ENCODE results near the gene LGALS3. TPM values are rescaled to one million over a fixed set of nuclear protein-coding genes. Genes with fewer than 3 reads are reported as not detected.
A peak's percentile ranks its signal among the peaks of the same experiment; 100 is the strongest.

Gene LGALS3
- total and polyA plus RNA-seq, 7 experiments from 2014 or later: 0.35 to 71.7 (median 11.7) TPM

- ChIA-PET CTCF (no interaction called here), POLR2A (no interaction called here)
- H3K9me3 ChIP-seq (ENCODE audit: control insufficient read depth in 2 of 3, low read length in 3 of 3): no peaks in the 10 kb centered on the region
- Mint-ChIP-seq H3K27me3 (peaks cover 17 to 49% (median 43%) of the 10 kb centered on the region in 5 donors), H3K36me3 (peaks cover 0 to 15% (median 0%) of the 10 kb centered on the region in 5 donors), H3K4me3 (peak overlapping the region; percentile 52 to 85 (median 75)), H3K9me3 (no peaks in the 10 kb centered on the region), H3K4me1 (peaks cover 0 to 45% (median 8%) of the 10 kb centered on the region in 7 donors), H3K27ac (peak overlapping the region in 1 of 9 donors; percentile 61)
- H3K27me3 ChIP-seq (ENCODE audit: control insufficient read depth in 2 of 2, insufficient read depth in 2 of 2, low read length in 2 of 2): no peaks in the 10 kb centered on the region
- H3K36me3 ChIP-seq (ENCODE audit: control insufficient read depth in 2 of 3, insufficient read depth in 3 of 3, low read length in 3 of 3): no peaks in the 10 kb centered on the region
- no peak overlapping the region for H3K27ac ChIP-seq (ENCODE audit: low read depth, low read length)
- intact Hi-C loops (cut with micrococcal nuclease): loop anchor here in 1 of 2 donors (1.0 to 2.0 kb wide), 3 partner anchors 25 to 78 kb away; partner anchors contain the start of gene MAPK1IP1L
- H3K4me1 ChIP-seq (ENCODE audit: control insufficient read depth in 2 of 2, insufficient read depth in 2 of 2, low read length in 2 of 2): peaks cover 0 to 13% of the 10 kb centered on the region in 2 donors
- ATAC-seq (no peak), DNase-seq (no peak)
- H3K4me3 ChIP-seq (ENCODE audit: low read length): peak overlapping the region; percentile 19
Measured at GRCh38 chr14:55128386-55129085, 516 bp upstream of the LGALS3 start.

GRCh38 chr14:55129428-55130195 is 560 bp downstream of the LGALS3 start:
- Histone ChIP-seq H3K4me1 (ENCODE audit: control insufficient read depth in 2 of 2, insufficient read depth in 2 of 2, low read length in 2 of 2) (peaks cover 0 to 13% of the 10 kb centered on the region in 2 donors), H3K27me3 (ENCODE audit: control insufficient read depth in 2 of 2, insufficient read depth in 2 of 2, low read length in 2 of 2) (no peaks in the 10 kb centered on the region), H3K27ac (ENCODE audit: low read depth, low read length) (no peak overlapping the region), H3K4me3 (ENCODE audit: low read length) (peak overlapping the region; percentile 19), H3K9me3 (ENCODE audit: control insufficient read depth in 2 of 3, low read length in 3 of 3) (no peaks in the 10 kb centered on the region), H3K36me3 (ENCODE audit: control insufficient read depth in 2 of 3, insufficient read depth in 3 of 3, low read length in 3 of 3) (no peaks in the 10 kb centered on the region)
- H3K4me1 Mint-ChIP-seq: peaks cover 0 to 45% (median 8%) of the 10 kb centered on the region in 7 donors
- H3K27ac Mint-ChIP-seq: peak overlapping the region in 1 of 9 donors; percentile 60
- H3K27me3 Mint-ChIP-seq: peaks cover 17 to 60% (median 41%) of the 10 kb centered on the region in 5 donors
- POLR2A ChIA-PET: interaction anchor here (0.6 kb wide), 1 partner anchor 81 kb away, joined by 3 read pairs; no protein-coding TSS in a partner anchor
- H3K4me3 Mint-ChIP-seq: peak overlapping the region; percentile 4 to 85 (median 64)
- DNase-seq (peak in 8 of 9 donors; percentile 5 to 59 (median 16)), ATAC-seq (peak; percentile 64)
- peaks cover 0 to 16% (median 0%) of the 10 kb centered on the region in 5 donors for H3K36me3 Mint-ChIP-seq
- H3K9me3 Mint-ChIP-seq: no peaks in the 10 kb centered on the region
- CTCF ChIA-PET: no interaction called here
- intact Hi-C loops (cut with micrococcal nuclease): loop anchor here in 1 of 2 donors (1.0 to 2.0 kb wide), 3 partner anchors 26 to 79 kb away; partner anchors contain the start of gene MAPK1IP1L

GRCh38 chr14:55130196-55130550 is 1.1 kb downstream of the LGALS3 start:
- ATAC-seq (no peak), DNase-seq (no peak)
- Mint-ChIP-seq H3K36me3 (peaks cover 0 to 18% (median 0%) of the 10 kb centered on the region in 5 donors), H3K27me3 (peaks cover 17 to 60% (median 41%) of the 10 kb centered on the region in 5 donors), H3K4me3 (peak overlapping the region; percentile 4 to 85 (median 64)), H3K4me1 (peaks cover 0 to 41% (median 5%) of the 10 kb centered on the region in 7 donors), H3K27ac (peak overlapping the region in 1 of 9 donors; percentile 60), H3K9me3 (no peaks in the 10 kb centered on the region)
- intact Hi-C loops (cut with micrococcal nuclease): no loop called here
- ChIA-PET CTCF (no interaction called here), POLR2A (no interaction called here)
- H3K9me3 ChIP-seq (ENCODE audit: control insufficient read depth in 2 of 3, low read length in 3 of 3): no peaks in the 10 kb centered on the region
- peaks cover 0 to 10% of the 10 kb centered on the region in 2 donors for H3K4me1 ChIP-seq (ENCODE audit: control insufficient read depth in 2 of 2, insufficient read depth in 2 of 2, low read length in 2 of 2)
- no peak overlapping the region for H3K27ac ChIP-seq (ENCODE audit: low read depth, low read length)
- H3K27me3 ChIP-seq (ENCODE audit: control insufficient read depth in 2 of 2, insufficient read depth in 2 of 2, low read length in 2 of 2): no peaks in the 10 kb centered on the region
- H3K36me3 ChIP-seq (ENCODE audit: control insufficient read depth in 2 of 3, insufficient read depth in 3 of 3, low read length in 3 of 3): no peaks in the 10 kb centered on the region
- H3K4me3 ChIP-seq (ENCODE audit: low read length): peak overlapping the region; percentile 19

- peaks cover 0 to 30% (median 0%) of the 10 kb centered on the region in 7 donors for H3K4me1 Mint-ChIP-seq
- peak overlapping the region in 3 of 10 donors; percentile 29 to 61 (median 45) for H3K4me3 Mint-ChIP-seq
- Histone ChIP-seq H3K4me1 (ENCODE audit: control insufficient read depth in 2 of 2, insufficient read depth in 2 of 2, low read length in 2 of 2) (peaks cover 0 to 5% of the 10 kb centered on the region in 2 donors), H3K27ac (ENCODE audit: low read depth, low read length) (no peak overlapping the region), H3K27me3 (ENCODE audit: control insufficient read depth in 2 of 2, insufficient read depth in 2 of 2, low read length in 2 of 2) (no peaks in the 10 kb centered on the region), H3K4me3 (ENCODE audit: low read length) (no peak overlapping the region), H3K9me3 (ENCODE audit: control insufficient read depth in 2 of 3, low read length in 3 of 3) (no peaks in the 10 kb centered on the region), H3K36me3 (ENCODE audit: control insufficient read depth in 2 of 3, insufficient read depth in 3 of 3, low read length in 3 of 3) (no peaks in the 10 kb centered on the region)
- H3K36me3 Mint-ChIP-seq: peaks cover 0 to 18% (median 0%) of the 10 kb centered on the region in 5 donors
- ChIA-PET POLR2A (no interaction called here), CTCF (no interaction called here)
- ATAC-seq (peak; percentile 33), DNase-seq (no peak)
- H3K9me3 Mint-ChIP-seq: no peaks in the 10 kb centered on the region
- intact Hi-C loops (cut with micrococcal nuclease): loop anchor here in 1 of 2 donors (1.0 kb wide), 1 partner anchor 36 kb away; no protein-coding TSS in a partner anchor
- H3K27me3 Mint-ChIP-seq: peaks cover 17 to 56% (median 35%) of the 10 kb centered on the region in 5 donors
- H3K27ac Mint-ChIP-seq: no peak overlapping the region
Measured at GRCh38 chr14:55131370-55132137, 2.5 kb downstream of the LGALS3 start.

GRCh38 chr14:55133416-55133815 is 4.4 kb downstream of the LGALS3 start:
- Mint-ChIP-seq H3K27ac (no peak overlapping the region), H3K27me3 (peaks cover 7 to 45% (median 21%) of the 10 kb centered on the region in 5 donors), H3K36me3 (peaks cover 0 to 18% (median 0%) of the 10 kb centered on the region in 5 donors), H3K4me1 (peaks cover 0 to 27% (median 0%) of the 10 kb centered on the region in 7 donors), H3K4me3 (no peak overlapping the region), H3K9me3 (no peaks in the 10 kb centered on the region)
- ATAC-seq (no peak), DNase-seq (no peak)
- CTCF ChIA-PET: no interaction called here
- intact Hi-C loops (cut with micrococcal nuclease): no loop called here
- H3K4me1 ChIP-seq (ENCODE audit: control insufficient read depth in 2 of 2, insufficient read depth in 2 of 2, low read length in 2 of 2): peaks cover 0 to 5% of the 10 kb centered on the region in 2 donors
- H3K9me3 ChIP-seq (ENCODE audit: control insufficient read depth in 2 of 3, low read length in 3 of 3): no peaks in the 10 kb centered on the region
- H3K36me3 ChIP-seq (ENCODE audit: control insufficient read depth in 2 of 3, insufficient read depth in 3 of 3, low read length in 3 of 3): no peaks in the 10 kb centered on the region
- POLR2A ChIA-PET: no interaction called here
- no peaks in the 10 kb centered on the region for H3K27me3 ChIP-seq (ENCODE audit: control insufficient read depth in 2 of 2, insufficient read depth in 2 of 2, low read length in 2 of 2)
- no peak overlapping the region for H3K4me3 ChIP-seq (ENCODE audit: low read length)
- no peak overlapping the region for H3K27ac ChIP-seq (ENCODE audit: low read depth, low read length)

- no peak for DNase-seq
- Mint-ChIP-seq H3K4me3 (no peak overlapping the region), H3K27me3 (peaks cover 0 to 27% (median 8%) of the 10 kb centered on the region in 5 donors), H3K9me3 (no peaks in the 10 kb centered on the region), H3K4me1 (peaks cover 0 to 16% (median 0%) of the 10 kb centered on the region in 7 donors), H3K36me3 (peaks cover 0 to 38% (median 0%) of the 10 kb centered on the region in 5 donors), H3K27ac (no peak overlapping the region)
- Histone ChIP-seq H3K4me1 (ENCODE audit: control insufficient read depth in 2 of 2, insufficient read depth in 2 of 2, low read length in 2 of 2) (no peaks in the 10 kb centered on the region), H3K27me3 (ENCODE audit: control insufficient read depth in 2 of 2, insufficient read depth in 2 of 2, low read length in 2 of 2) (no peaks in the 10 kb centered on the region), H3K27ac (ENCODE audit: low read depth, low read length) (no peak overlapping the region), H3K36me3 (ENCODE audit: control insufficient read depth in 2 of 3, insufficient read depth in 3 of 3, low read length in 3 of 3) (no peaks in the 10 kb centered on the region), H3K4me3 (ENCODE audit: low read length) (no peak overlapping the region), H3K9me3 (ENCODE audit: control insufficient read depth in 2 of 3, low read length in 3 of 3) (no peaks in the 10 kb centered on the region)
- CTCF ChIA-PET: no interaction called here
- intact Hi-C loops (cut with micrococcal nuclease): no loop called here
- POLR2A ChIA-PET: no interaction called here
- no peak for ATAC-seq
Measured at GRCh38 chr14:55136241-55136640, 7.2 kb downstream of the LGALS3 start.
